VCaP (cell line): ENCODE data around the gene CPSF6.
"Not testable (repeated sequence)": the region's sequence is repeated elsewhere in the genome, so short reads cannot be mapped to it uniquely, and the experiment has no call there.

ENCODE experiments used
- H3K27ac ChIP-seq: fragments of 450-650 bp; 2 replicates; pipeline ENCODE4 v1.5.1; 2017
- TF ChIP-seq, protein P1 (sequence below): fragments of 450-650 bp; conservative IDR thresholded peaks from 2 replicates; pipeline ENCODE4 v1.5.1; 2017; ENCODE audit warnings: mild to moderate bottlenecking, moderate library complexity

The CPSF6 gene

DNA sequence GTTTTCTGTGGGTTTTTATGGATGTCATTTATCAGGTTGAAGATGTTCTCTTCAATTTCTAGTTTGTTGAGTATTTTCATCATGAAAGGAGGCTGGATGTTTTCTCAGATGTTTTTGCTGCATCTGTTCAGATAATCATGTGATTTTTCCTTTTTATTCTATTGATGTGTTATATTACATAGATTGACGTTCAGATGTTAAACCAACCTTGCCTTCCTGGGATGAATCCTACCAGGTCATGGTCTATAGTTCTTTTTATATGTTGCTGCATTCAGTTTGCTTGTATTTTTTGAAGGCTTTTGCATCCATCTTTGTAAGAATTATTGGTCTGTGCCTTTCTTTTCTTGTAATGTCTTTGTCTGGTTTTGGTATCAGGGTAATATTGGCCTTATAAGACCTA lies 64.9 kb downstream of the CPSF6 start:
- H3K27ac ChIP-seq = no peak overlapping the region
- TF ChIP-seq, protein P1, sequence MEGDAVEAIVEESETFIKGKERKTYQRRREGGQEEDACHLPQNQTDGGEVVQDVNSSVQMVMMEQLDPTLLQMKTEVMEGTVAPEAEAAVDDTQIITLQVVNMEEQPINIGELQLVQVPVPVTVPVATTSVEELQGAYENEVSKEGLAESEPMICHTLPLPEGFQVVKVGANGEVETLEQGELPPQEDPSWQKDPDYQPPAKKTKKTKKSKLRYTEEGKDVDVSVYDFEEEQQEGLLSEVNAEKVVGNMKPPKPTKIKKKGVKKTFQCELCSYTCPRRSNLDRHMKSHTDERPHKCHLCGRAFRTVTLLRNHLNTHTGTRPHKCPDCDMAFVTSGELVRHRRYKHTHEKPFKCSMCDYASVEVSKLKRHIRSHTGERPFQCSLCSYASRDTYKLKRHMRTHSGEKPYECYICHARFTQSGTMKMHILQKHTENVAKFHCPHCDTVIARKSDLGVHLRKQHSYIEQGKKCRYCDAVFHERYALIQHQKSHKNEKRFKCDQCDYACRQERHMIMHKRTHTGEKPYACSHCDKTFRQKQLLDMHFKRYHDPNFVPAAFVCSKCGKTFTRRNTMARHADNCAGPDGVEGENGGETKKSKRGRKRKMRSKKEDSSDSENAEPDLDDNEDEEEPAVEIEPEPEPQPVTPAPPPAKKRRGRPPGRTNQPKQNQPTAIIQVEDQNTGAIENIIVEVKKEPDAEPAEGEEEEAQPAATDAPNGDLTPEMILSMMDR = no peak

DNA sequence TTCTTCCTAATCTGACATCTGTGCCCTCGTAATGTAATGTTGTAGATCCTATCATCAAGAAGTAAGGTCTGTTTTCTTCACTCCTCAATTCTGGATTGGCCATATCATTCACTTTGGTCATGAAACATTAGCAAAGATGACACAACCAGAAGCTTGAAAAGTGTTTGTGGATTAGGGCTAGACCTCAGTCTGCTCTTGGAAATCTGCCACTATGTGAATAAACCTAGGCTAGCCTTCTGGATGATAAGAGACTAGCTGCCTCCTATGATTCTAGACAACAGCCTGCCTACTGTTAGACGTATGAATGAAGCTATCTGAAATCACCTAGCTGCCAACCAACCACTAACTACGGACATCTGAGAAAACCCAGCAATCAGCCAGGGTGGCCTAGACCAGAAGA lies 70.1 kb downstream of the CPSF6 start:
- H3K27ac ChIP-seq = no peak overlapping the region
- TF ChIP-seq, protein P1 = no peak

DNA sequence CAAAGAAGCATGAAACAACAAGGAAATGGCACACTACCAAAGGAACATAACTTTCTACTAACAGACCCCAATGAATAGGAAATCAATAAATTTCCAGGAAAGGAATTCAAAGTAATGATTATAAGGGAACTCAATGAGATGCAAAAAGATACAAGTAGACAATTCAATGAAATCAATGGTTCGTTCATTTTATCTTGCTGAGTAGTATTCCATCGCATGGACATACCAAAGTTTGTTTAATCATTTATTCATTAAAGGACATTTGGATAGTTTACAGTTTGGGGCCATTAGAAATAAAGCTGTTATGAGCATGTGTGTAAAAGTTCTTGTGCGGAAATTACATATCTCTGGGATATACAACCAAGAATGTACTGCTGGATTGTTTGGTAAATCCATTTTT lies 73.8 kb downstream of the CPSF6 start:
- H3K27ac ChIP-seq = no peak overlapping the region
- TF ChIP-seq, protein P1 = no peak

DNA sequence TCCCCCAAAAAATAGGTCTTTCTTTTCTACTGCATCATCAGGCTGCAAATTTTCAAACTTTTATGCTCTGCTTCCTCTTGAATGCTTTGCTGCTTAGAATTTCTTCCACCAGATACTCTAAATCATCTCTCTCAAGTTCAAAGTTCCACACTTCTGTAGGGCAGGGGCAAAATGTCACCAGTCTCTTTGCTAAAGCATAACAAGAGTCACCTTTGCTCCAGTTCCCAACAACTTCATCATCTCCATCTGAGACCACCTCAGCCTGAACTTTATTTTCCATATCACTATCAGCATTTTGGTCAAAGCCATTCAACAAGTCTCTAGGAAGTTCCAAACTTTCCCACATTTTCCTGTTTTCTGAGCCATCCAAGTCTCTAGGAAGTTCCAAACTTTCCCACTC lies 77.4 kb downstream of the CPSF6 start:
- H3K27ac ChIP-seq = not testable (repeated sequence)

DNA sequence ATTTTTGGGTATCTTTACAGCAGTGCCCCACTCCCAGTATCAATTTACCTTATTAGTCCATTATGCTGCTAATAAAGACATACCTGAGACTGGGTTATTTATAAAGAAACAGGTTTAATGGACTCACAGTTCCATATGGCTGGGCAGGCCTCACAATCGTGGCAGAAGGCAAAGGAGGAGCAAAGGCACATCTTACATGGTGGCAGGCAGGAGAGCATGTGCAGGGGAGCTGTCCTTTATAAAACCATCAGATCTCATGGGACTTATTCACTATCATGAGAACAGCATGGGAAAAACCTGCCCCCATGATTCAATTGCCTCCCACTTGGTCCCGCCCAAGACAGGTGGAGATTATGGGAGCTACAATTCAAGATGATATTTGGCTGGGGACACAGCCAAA lies 77.9 kb downstream of the CPSF6 start:
- not testable (repeated sequence) for H3K27ac ChIP-seq

DNA sequence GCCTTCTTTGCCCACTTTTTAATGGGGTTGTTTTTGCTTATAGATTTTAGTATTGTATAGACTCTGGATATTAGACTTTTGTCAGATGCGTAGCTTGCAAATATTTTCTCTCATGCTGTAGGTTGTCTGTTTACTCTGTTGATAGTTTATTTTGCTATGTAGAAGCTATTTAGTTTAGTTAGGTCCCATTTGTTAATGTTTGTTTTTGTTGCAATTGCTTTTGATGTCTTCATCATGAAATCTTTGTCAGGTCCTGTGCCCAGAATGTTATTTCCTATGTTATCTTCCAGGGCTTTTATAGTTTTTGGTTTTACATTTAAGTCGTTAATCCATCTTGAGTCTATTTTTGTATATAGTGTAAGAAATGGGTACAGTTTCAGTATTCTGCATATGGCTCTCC lies 78.9 kb downstream of the CPSF6 start:
- TF ChIP-seq, protein P1 = no peak
- H3K27ac ChIP-seq = no peak overlapping the region

DNA sequence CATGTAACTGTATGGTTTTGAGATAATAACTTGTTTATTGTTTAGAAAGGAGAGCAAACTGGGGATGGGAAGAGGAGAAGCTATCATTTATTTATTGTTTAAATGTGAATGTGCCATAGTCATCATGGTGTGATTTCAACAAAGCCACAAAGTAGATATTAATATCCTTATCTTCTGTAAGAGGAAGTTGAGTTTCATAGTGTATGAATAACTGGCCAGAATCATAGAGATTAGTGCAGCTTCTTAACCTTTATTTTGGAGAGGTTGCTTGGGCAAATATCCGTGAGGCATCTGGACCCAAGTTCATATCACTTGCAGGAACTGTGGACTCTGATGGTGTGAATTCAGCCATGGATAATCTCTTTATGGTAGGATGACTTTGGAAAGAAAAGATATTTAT lies 82.0 kb downstream of the CPSF6 start:
- no peak overlapping the region for H3K27ac ChIP-seq
- TF ChIP-seq, protein P1 = no peak
